GM19328 (cell line): Measurements from ENCODE around the gene CEBPZ.
A peak's percentile ranks its signal among the peaks of the same experiment; 100 is the strongest.

Experiments used
- ATAC-seq: cut with Tn5 transposase; IDR thresholded peaks from one replicate; pipeline ENCODE4 v1.9.1; 2021; ENCODE audit warnings: mild to moderate bottlenecking, moderate library complexity; ENCODE audit not compliant: unreplicated experiment

CEBPZ gene

GRCh38 chr2:37180640-37181039 is 50.8 kb downstream of the CEBPZ start:
- ATAC-seq: no peak

DNA sequence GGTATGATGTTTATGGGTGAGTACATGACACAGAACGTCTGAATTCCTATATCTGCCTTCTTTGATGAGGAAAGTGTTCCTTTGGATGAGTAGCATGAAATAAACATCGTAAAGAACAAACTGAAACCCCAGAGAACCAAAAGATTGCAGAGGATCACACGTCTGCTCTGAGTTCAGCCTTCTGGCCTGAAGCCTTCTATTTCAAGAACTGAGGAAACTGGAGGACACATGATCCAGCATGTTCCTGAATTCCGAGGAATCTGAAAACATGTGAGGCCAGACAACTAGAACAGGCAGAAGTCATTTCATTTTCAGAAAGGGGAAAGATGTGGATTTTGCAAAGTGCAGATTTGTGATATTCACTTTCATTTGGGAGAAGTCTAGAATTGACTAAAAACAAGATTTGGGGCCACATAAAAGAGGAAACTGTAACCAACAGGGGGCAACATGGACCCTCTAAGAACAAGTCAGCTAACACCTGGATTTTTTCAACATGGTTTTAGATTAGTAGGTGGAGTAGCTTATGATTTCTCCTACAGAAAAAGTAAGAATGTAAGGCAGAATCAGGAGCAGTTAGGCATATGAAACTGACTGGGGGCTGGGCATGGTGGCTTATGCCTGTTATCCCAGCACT is 51.3 kb downstream of the CEBPZ start:
- no peak for ATAC-seq

- no peak for ATAC-seq
Measured at GRCh38 chr2:37173741-37174140, 57.7 kb downstream of the CEBPZ start.

DNA sequence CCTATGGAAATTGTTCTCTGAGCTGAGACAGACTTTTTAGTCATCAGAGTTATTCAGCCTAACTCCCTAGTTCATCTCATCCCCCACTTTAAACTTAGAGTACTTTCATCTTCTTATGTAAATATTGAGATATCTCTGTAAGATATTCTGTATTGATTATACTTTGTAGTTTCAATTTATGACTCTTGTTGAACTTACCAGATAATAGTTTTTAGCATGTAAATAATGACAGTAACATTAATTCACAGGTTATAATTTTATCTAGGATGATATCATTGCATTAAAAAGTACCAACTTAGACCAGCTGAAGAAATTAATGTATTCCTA is 59.8 kb downstream of the CEBPZ start:
- no peak for ATAC-seq

GRCh38 chr2:37168217-37168981 is 63.0 kb downstream of the CEBPZ start:
- no peak for ATAC-seq

- ATAC-seq: no peak
Measured at GRCh38 chr2:37167636-37168180, 63.7 kb downstream of the CEBPZ start.

DNA sequence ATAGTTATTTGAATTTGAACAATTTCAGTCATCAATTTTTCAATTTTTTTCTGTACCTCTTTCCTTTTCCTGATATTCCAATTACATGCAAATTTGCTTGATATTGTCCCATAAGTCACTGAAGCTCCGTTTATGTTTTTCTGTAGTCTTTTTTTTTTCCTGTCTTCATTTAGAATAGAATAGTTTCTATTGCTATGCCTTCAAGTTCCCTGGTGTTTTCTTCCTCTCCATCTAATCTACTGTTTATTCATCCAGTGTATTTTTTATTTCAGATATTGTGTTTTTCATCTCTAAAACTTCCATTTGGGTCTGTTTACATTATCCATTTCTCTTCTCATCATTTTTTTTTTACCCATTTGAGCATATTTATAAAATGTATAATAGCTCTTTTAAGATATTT is 66.6 kb downstream of the CEBPZ start:
- ATAC-seq: no peak

GRCh38 chr2:37156857-37157714 is 74.3 kb downstream of the CEBPZ start, which contains the start of gene EIF2AK2:
EIF2AK2 (minus strand) TSS chr2:37156980; CDS start chr2:37147806, 9,174 bp downstream.
- peak; percentile 75 for ATAC-seq

DNA sequence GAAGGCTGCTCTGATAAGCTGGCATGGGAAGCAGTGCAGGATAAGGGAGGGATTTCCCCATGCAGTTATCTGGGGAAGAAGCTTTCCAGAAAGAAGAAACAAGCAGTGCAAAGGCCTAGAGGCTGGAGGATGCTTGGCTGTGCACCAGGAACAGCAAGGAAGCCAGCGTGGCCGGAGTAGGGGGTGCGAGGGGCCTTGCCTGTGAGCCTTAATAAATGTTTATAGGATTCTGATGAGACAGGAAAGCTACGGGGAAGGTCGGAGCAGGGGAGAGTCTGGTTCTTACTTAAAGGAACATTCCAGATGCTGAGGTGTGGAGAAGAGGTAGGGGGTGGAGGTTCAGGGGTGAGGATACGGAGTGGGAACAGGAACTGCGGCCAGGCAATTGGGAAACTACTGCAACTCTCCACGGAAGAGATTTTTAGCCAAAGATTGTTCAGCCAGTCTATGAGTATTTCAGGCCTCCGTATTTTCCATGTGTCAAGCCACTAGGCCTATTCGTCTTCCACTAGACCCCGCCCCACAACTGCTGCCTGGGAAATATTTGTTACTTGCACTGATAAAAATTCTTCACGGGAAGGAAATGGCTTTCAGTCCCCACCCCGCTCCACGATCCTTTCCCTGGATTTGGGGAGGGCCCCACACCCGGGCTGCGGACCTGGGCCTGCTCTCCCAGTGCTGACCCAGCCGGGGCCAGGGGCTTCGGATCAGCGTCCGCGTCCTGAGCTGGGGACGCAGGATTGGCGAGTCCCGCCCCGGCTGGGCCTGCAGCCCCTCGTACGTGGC is 75.1 kb downstream of the CEBPZ start:
- peak; percentile 16 for ATAC-seq

DNA sequence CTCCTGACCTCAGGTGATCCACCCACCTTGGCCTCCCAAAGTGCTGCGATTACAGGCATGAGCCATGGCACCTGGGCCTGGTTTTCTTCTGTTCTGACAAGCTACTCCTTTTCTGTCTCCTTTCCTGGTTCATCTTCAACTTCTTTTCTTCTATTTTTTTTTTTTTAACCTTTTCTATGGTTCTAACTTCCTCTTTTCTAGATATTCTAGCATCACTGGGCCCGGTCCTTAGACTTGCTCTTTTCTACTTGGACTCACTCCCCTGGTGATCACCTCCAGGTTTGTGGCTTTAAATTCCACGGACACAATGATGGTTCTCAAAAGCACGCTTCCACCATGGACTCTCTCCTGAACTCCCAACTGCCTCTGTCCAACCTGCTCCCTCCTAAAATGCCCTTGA is 76.6 kb downstream of the CEBPZ start:
- ATAC-seq: no peak

- ATAC-seq: no peak
Measured at GRCh38 chr2:37153224-37153623, 78.2 kb downstream of the CEBPZ start.
